ENCODE measurements around the gene GCA. TPM values are rescaled to one million over a fixed set of nuclear protein-coding genes. Genes with fewer than 3 reads are reported as not detected.

Gene GCA
- total and polyA plus RNA-seq, 2 of the 13 experiments (the other 11 are each of a cell fraction or from before 2014, with no cell fraction given), result 42.0 to 48.3 TPM

DNA sequence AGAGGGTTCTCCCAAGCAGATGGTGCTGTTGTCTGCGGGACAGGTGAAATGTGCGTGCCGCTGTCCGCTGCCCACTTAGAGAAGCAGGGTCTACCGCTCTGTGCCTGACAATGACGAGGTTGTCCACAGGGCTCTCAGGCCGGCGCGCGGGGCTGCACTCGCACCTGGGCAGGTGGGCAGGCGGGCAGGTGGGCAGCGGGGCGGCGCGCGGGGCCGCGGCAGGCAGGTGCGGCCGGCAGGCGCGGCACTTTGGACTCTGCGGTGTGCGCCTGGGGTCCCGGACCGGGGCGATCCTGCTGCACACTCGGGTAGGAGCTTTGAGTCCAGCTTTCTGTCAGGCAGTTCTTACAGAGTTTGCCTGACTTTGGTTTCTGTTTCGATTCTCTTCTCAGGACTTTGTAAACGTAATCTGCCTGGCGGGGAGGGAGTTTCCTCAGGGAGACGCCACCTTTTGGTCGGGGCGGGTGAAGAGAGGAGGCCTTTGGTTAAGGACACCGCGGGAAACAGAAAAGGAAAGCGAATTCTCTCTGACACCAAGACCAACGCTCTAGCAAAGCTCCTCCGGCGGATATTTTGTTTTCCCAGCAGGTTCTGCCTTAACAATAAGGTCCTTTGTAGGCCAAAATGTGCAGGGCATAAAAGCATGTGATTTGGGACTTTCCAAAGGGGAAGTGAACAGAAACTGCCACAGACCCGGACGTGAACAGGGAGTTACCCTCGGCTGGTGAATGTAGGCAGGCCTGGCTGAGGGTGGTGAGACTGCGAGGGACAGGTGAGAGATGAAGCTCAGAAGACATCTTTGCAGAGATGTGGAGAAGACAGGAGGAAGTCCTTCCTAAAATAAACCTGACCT, 25.4 kb upstream of the GCA start, which contains the start of gene IFIH1 (continued):
- TF ChIP-seq ZNF768 (CRISPR knock-in tag; IDR thresholded peaks at IDR 0.05) (peak; percentile 45; the same call in 1 of the 2 replicates), ZNF850 (CRISPR knock-in tag; conservative IDR thresholded peaks at IDR 0.05) (no peak), ZNF839 (CRISPR knock-in tag; IDR thresholded peaks at IDR 0.05; ENCODE audit: borderline replicate concordance) (no peak), ATF7 (IDR thresholded peaks at IDR 0.05) (no peak), ATF7 (CRISPR knock-in tag; IDR thresholded peaks at IDR 0.05) (no peak; the same call in 1 of the 2 replicates), ZNF230 (CRISPR knock-in tag; IDR thresholded peaks at IDR 0.05) (no peak), ZNF678 (CRISPR knock-in tag; IDR thresholded peaks at IDR 0.05) (no peak), ETV5 (CRISPR knock-in tag; IDR thresholded peaks at IDR 0.05; ENCODE audit: borderline replicate concordance) (peak; percentile 7), ZBTB8A (CRISPR knock-in tag; IDR thresholded peaks at IDR 0.05; ENCODE audit: borderline replicate concordance, low read depth) (no peak), SPEN (CRISPR knock-in tag; IDR thresholded peaks at IDR 0.05; ENCODE audit: low read depth) (0 out of 2 replicates have a peak, but pooled peaks have one; percentile 29), ZNF343 (CRISPR knock-in tag; IDR thresholded peaks at IDR 0.05) (no peak; the same call in 1 of the 2 replicates), ZEB1 (IDR thresholded peaks at IDR 0.05; ENCODE audit: insufficient replicate concordance, low read depth) (peak; percentile 94), ZNF546 (CRISPR knock-in tag; conservative IDR thresholded peaks at IDR 0.05) (no peak; the same call in 1 of the 2 replicates), ZNF776 (CRISPR knock-in tag; IDR thresholded peaks at IDR 0.05) (peak; percentile 69), YY1 (IDR thresholded peaks at IDR 0.05; ENCODE audit: insufficient read depth, insufficient replicate concordance, low read depth, low read length) (peak; percentile 27), PAF1 (CRISPR knock-in tag; IDR thresholded peaks at IDR 0.05) (no peak), ZNF816 (CRISPR knock-in tag; IDR thresholded peaks at IDR 0.05; ENCODE audit: borderline replicate concordance) (peak; percentile 19; the same call in 1 of the 2 replicates), SRF (IDR thresholded peaks at IDR 0.05; ENCODE audit: low read depth, low read length) (no peak)
- TF ChIP-seq, protein P1, sequence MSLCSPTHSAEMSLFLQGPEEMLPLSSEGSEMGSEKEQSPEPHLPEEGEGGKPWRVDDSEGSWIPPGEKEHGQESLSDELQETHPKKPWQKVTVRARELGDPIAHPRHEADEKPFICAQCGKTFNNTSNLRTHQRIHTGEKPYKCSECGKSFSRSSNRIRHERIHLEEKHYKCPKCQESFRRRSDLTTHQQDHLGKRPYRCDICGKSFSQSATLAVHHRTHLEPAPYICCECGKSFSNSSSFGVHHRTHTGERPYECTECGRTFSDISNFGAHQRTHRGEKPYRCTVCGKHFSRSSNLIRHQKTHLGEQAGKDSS (CRISPR knock-in tag; IDR thresholded peaks at IDR 0.05; ENCODE audit: borderline replicate concordance, low read depth), result no peak; the same call in 1 of the 2 replicates
- TF ChIP-seq, protein P2, sequence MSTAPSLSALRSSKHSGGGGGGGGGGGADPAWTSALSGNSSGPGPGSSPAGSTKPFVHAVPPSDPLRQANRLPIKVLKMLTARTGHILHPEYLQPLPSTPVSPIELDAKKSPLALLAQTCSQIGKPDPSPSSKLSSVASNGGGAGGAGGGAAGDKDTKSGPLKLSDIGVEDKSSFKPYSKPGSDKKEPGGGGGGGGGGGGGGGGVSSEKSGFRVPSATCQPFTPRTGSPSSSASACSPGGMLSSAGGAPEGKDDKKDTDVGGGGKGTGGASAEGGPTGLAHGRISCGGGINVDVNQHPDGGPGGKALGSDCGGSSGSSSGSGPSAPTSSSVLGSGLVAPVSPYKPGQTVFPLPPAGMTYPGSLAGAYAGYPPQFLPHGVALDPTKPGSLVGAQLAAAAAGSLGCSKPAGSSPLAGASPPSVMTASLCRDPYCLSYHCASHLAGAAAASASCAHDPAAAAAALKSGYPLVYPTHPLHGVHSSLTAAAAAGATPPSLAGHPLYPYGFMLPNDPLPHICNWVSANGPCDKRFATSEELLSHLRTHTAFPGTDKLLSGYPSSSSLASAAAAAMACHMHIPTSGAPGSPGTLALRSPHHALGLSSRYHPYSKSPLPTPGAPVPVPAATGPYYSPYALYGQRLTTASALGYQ (CRISPR knock-in tag; IDR thresholded peaks at IDR 0.05), result no peak
- TF ChIP-seq, protein P3, sequence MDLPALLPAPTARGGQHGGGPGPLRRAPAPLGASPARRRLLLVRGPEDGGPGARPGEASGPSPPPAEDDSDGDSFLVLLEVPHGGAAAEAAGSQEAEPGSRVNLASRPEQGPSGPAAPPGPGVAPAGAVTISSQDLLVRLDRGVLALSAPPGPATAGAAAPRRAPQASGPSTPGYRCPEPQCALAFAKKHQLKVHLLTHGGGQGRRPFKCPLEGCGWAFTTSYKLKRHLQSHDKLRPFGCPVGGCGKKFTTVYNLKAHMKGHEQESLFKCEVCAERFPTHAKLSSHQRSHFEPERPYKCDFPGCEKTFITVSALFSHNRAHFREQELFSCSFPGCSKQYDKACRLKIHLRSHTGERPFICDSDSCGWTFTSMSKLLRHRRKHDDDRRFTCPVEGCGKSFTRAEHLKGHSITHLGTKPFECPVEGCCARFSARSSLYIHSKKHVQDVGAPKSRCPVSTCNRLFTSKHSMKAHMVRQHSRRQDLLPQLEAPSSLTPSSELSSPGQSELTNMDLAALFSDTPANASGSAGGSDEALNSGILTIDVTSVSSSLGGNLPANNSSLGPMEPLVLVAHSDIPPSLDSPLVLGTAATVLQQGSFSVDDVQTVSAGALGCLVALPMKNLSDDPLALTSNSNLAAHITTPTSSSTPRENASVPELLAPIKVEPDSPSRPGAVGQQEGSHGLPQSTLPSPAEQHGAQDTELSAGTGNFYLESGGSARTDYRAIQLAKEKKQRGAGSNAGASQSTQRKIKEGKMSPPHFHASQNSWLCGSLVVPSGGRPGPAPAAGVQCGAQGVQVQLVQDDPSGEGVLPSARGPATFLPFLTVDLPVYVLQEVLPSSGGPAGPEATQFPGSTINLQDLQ (CRISPR knock-in tag; IDR thresholded peaks at IDR 0.05), result 0 out of 2 replicates have a peak, but pooled peaks have one; percentile 15
- TF ChIP-seq, protein P4, sequence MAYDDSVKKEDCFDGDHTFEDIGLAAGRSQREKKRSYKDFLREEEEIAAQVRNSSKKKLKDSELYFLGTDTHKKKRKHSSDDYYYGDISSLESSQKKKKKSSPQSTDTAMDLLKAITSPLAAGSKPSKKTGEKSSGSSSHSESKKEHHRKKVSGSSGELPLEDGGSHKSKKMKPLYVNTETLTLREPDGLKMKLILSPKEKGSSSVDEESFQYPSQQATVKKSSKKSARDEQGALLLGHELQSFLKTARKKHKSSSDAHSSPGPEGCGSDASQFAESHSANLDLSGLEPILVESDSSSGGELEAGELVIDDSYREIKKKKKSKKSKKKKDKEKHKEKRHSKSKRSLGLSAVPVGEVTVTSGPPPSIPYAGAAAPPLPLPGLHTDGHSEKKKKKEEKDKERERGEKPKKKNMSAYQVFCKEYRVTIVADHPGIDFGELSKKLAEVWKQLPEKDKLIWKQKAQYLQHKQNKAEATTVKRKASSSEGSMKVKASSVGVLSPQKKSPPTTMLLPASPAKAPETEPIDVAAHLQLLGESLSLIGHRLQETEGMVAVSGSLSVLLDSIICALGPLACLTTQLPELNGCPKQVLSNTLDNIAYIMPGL (CRISPR knock-in tag; IDR thresholded peaks at IDR 0.05; ENCODE audit: borderline replicate concordance in 1 of 2, low read depth in 1 of 2), result peak; percentile 80 to 92; a peak in 3 of 4 replicates
